HS-5 (cell line): ENCODE data around the gene MCF2L2.
"Not testable (repeated sequence)": the region's sequence is repeated elsewhere in the genome, so short reads cannot be mapped to it uniquely, and the experiment has no call there.

Experiments used
- DNase-seq: peaks from one replicate; pipeline ENCODE4 v3.0.0-alpha.2; 2012; ENCODE audit warnings: low read depth

Gene MCF2L2

DNA sequence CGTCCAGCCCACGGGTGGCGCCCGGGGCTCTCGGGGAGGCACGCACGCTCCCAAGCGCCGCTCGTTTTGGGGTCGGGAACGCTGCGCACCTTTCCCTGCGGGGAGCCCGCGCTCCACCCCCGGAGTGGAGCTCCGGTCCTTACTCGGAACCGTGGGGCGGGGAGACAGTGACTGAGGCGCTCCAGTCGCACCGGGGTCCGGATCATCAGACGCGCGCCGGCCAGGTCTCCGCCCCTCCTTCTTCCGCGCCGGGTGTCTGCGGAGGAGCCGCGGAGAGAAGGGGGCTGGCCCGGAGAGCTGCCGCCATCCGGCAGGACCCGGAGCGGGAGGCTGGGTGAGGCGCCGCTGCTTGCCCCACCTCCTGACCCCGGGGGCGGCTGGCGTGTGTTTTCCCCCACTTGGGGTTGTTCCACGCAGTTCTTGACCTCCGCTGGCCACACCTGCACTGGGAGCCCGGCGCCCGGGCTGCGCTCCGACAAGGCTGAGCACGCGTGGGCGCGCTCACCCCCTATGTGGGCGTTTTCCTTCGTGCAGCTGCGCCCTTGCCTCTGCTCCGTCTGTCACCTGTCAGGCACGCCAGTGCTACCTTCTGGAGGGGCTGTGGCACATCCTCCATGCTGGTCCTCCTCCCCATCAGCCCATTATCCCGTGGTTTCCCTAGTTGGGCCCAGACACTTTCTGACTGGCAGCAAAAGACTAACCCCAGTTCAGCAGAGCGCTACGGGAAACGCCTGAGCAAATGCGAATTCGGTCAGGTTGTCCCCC is at the start of gene MCF2L2:
Gene MCF2L2, minus strand, starts transcription at position 173 of the 765 bp plus-strand sequence. CDS start 642 bp downstream, outside the sequence.
- no peak for DNase-seq

DNA sequence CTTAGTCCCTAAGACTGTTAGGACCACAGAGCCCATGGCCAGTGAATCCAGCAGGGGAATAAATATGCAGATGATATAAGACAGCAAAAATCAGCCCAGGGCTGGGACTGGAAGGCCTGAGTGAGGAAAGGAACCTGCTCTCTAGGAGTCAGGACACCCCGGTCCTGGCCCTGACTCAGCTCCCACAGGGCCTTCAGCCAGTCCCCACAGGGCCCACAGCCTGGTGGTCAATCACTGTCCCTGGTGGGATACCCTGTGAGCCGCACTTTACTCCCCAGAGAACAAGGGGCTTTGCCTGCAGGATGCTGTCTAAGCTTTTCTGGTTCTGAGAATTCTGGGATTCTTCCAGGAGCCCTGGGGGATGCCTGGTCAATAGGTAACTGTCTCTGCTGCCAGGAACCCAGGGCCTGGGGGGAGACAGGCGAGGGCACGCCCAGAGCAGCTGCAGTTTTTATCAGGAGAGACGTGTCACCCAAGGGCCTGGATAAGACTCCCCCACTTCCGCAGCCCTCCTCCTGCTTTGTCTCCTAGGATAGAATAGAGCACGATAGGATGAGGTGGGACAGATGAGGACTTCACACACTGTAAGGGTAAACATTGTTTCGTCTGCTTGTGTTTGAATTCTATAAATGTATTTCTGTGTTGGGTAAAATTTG is 49.5 kb upstream of the MCF2L2 start:
- no peak for DNase-seq

DNA sequence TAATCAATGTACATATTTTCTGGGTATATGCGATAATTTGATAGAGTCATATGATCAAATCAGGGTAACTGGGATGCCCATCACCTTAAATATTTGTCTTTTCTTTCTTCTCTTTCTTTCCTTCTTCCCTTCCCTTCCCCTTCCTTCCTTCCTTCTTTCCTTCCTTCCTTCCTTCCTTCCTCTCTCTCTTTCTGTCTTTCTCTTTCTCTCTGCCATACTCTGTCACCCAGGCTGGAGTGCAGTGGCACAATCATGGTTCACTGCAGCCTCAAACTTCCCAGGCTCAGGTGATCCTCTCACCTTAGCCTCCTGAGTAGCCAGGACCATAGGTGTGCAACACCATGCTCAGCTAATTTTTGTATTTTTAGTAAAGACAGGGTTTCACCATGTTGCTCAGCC is 47.3 kb upstream of the MCF2L2 start:
- DNase-seq, result not testable (repeated sequence)

DNA sequence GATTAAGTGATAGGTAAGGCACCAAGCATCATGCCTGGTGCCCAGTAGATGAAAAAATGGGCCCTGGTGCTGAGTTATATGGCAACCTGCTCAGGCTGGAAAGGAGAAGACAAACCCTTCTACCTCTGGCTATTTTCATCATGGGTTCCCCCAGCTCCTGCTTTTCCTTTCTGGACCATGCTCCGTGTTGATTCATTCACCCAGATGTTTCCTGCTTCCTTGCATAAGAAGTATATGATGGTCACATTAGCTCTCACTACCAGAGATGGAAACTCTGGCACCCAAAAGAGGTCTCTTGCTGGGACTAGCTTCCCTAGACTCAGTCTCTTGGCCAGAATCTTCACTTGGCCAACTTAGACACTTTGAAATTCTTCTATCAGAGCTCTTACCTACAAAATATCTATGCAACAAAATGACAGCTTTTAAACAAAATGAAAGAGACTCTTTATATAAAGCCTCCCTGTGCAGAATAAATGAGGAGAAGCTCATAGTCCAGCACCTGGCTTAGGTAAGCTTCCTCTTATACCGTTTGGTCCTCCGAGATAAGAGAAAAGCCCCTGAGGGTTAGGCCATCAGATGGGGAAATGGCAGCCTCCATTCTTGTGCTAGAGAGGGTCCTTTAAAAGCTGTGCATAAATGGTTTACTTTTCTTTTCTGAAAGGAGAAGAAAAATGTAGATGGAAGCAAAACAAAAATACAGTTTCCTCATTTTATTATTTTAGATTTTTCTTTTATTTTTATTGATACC is 46.8 kb upstream of the MCF2L2 start:
- DNase-seq, result no peak

GRCh38 chr3:183473969-183474368 is 45.5 kb upstream of the MCF2L2 start:
- no peak for DNase-seq

DNA sequence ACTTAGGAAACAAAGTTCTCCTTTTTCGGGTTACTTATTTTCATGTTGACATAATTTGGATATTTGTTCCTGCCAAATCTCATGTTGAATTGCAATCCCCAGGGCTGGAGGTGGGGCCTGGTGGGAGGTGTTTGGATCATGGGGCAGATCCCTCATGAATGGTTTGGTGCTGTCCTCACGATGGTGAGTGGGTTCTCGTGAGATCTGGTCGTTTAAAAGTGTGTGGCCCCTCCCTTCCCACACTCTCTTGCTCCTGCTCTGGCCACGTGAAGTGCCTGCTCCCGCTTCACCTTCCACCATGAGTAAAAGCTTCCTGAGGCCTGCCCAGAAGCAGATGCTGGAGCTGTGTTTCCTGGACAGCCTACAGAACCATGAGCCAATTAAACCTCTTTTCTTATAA is 43.7 kb upstream of the MCF2L2 start:
- DNase-seq, result no peak

- DNase-seq, result no peak
Measured at GRCh38 chr3:183468424-183468823, 40.0 kb upstream of the MCF2L2 start.

GRCh38 chr3:183466575-183466974 is 38.2 kb upstream of the MCF2L2 start:
- no peak for DNase-seq

DNA sequence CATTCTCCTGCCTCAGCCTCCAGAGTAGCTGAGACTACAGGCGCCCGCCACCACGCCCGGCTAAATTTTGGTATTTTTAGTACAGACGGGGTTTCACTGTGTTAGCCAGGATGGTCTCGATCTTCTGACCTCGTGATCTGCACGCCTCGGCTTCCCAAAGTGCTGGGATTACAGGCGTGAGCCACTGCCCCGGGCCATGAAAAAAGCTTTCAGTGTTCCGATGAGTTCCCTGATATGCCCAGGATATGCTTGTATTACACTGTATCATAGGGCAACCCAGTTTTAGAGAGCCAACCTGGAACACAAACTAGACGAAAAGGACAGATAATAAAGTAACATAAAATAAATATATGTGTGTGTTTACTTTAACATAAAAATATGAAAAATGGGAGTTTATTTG is 37.3 kb upstream of the MCF2L2 start:
- not testable (repeated sequence) for DNase-seq

DNA sequence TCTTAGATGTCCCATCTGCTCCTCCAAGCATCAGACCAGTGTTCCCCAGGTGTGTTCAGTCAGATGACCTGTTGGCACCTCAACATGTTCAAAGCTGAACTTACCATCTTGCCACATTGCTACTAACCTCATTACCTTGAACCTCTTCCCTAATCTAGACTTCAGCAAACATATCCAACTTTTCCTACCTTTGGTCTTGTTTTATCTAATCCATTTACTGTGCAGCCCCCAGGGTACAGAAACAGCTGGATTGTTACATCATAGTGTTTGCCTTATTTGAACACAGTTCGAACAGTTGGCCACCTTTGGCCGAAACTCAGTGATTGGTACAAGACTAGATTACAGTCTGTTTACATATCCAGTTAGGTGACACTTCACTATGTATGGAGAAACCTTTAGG is 36.1 kb upstream of the MCF2L2 start:
- no peak for DNase-seq

GRCh38 chr3:183460081-183461055 is 31.9 kb upstream of the MCF2L2 start:
- no peak for DNase-seq

DNA sequence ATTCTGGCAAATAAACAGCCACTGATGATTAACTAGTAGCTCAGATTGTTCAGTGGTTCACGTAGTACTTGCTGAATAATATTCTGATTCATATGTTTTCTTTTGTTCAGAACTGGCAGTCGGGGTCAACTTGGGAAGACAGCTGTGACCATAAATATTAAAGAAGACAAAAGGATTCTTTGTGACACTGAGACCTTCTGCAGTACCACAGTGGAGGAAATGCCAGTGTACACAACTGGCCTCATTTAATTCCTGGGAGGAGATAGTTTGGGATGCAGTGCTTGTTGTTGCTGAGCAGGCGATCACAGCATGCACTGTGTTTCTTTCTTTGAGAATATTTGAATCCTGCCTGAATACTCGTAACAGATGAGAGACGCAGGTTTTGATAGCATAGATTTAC is 26.7 kb upstream of the MCF2L2 start:
- no peak for DNase-seq

DNA sequence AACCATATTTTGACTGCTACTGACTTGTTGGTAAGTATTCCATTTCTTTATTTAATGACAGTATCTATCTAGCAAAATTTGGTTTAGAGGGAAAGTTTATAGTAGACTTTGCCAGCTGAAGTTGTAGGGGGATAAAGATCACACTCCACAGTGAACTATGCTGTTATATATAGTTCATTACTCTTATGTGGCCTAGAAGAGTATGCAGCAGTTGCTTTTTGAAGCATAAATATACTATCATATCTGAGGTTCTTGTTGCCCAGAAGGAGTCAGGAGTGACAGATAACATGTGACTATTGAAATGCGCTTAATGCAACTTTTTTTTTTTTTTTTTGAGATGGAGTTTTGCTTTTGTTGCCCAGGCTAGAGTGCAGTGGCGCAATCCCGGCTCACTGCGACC is 25.6 kb upstream of the MCF2L2 start:
- DNase-seq, result no peak

DNA sequence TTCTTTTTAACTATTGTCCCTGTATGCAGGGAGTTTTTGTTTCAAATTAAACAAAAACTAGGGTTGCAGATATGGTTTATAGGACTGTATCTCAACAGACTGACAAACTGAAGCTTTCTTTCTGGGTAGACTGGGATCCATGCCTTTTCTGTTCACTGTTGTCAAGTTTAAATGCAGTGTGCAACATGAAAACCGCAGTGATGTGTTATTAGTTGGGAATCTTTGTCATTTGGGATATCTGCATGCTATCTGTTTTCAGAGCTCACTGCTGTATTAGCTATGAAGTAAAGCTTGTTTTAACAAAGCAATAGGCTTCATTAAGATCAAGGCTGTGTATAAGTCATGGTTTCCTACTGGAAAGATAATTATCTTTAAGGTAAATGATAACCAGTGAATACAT is 21.4 kb upstream of the MCF2L2 start:
- no peak for DNase-seq

DNA sequence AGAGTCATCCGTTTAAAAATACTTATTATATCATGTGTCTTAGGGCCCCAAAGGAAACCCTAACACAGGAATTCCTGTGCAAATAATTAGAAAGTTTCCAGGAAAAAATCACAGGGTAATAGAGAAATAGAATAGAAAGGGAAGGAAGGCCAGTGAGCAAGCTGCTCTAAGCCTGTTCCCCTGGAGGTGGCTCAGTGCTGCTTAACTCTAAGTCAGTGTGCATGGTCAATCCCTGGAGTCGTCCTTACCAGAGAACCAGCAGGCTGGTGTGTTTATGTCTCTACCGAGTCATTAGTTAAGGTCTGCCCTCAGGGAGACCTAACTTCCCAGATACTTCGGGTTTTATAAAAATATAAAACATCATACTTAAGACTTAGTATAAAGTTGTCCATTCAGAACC is 21.0 kb upstream of the MCF2L2 start:
- no peak for DNase-seq

GRCh38 chr3:183448369-183449128 is 20.1 kb upstream of the MCF2L2 start:
- no peak for DNase-seq

DNA sequence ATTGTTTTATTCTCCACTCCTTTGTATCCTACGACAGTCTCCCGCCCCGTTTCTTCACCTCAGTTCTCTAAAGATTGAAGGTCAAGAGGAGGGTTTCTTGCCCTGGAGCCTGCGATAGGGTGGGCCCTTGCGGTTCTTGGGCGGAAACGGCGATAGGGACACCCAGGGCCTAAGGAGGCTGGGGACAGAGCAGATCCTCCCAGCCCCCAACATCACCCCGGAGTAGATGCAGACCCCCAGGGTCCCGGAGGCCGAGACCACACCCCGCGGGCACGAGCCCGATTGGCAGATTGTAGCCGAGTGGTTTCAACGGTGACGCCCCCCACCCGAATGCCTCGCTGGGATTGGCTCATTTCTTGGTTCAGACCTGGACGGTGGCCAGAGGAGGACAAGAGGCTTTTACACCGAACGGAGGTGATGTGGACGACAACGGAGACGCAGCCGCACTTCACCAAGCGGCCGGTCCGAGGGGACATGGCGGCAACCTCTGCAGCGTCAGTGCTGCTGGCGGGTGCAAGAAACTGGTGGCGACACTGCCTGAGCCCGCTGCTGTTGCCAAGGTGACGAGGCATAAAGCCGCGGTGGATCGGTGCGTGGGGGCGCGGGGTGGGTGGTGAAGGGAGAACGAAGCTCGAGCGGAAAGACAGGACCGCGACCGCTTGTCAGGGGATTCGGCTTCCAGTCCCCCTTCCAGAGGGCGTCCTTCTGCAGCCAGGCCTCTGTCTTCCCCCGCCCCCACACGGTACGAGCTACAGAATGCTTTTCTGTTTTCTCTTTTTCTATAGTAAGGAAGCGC is 19.0 kb upstream of the MCF2L2 start:
- DNase-seq, result no peak

- no peak for DNase-seq
Measured at GRCh38 chr3:183446838-183447205, 18.4 kb upstream of the MCF2L2 start.

GRCh38 chr3:183444748-183445147 is 16.3 kb upstream of the MCF2L2 start:
- no peak for DNase-seq
